K562 (cell line): ENCODE data around the gene AGFG2. TPM values are rescaled to one million over a fixed set of nuclear protein-coding genes. Genes with fewer than 3 reads are reported as not detected.

Experiments used
- ATAC-seq: fragments of 200-7000 bp; cut with Tn5 transposase; 3 replicates; pipeline ENCODE4 v1.9.1; 2020; ENCODE audit warnings: moderate library complexity
- BruUV-seq: library from RNA; stranded (reverse); fragments of 400-500 nt; replicated peaks from 2 replicates; lab custom pipeline; 2021; lab: Mats Ljungman, UMichigan
- CTCF ChIA-PET: fragments of 300-600 bp; formaldehyde crosslinking; extraction: SDS; loops from one replicate; lab custom pipeline; 2021; ENCODE audit warnings: low intra/inter-chr PET ratio; lab: Yijun Ruan, JAX
- POLR2A ChIA-PET: fragments of 300-600, 350-650 bp; sonication (Branson Sonifier 250); formaldehyde crosslinking; extraction: SDS; loops from one replicate; lab custom pipeline; 2021; ENCODE audit warnings: antibody characterized with exemption, inconsistent platforms; lab: Yijun Ruan, JAX
- DNase-seq, 4 experiments: peaks; one replicate each; pipeline versions ENCODE4 v3.0.0 to v3.0.0-alpha.2; 2011 to 2018; ENCODE audit warnings: low spot score in 3 of 4, mixed read lengths in 3 of 4; ENCODE audit errors: extremely low read depth in 1 of 4
- FAIRE-seq: peaks from 2 replicates; lab custom pipeline; 2011; peaks lifted over from hg19 to GRCh38; lab: Jason Lieb, UNC
- H2AFZ ChIP-seq: 2 replicates; pipeline ENCODE4 v1.6.0; 2011; ENCODE audit warnings: low read depth, low read length, control low read depth, inconsistent platforms
- H3K27ac ChIP-seq: fragments of 200-600 bp; 3 replicates; pipeline ENCODE4 v1.8.0; 2011; ENCODE audit warnings: low read depth, mild to moderate bottlenecking, control low read depth, inconsistent platforms, low read length, moderate library complexity, mixed read lengths; ENCODE audit errors: extremely low read depth
- H3K27me3 ChIP-seq, 2 experiments: fragments of 300-600 bp in 1 of 2; 2 replicates in 1 of 2; 3 replicates in 1 of 2; pipeline versions ENCODE4 v1.6.0 to v1.8.0; 2011; ENCODE audit warnings: inconsistent platforms in 2 of 2, low read length in 2 of 2, mild to moderate bottlenecking in 1 of 2, mixed read lengths in 1 of 2, moderate library complexity in 1 of 2; ENCODE audit not compliant: control insufficient read depth in 2 of 2, insufficient read depth in 2 of 2
- H3K36me3 ChIP-seq: fragments of 300-600 bp; 3 replicates; pipeline ENCODE4 v1.8.0; 2011; ENCODE audit warnings: mild to moderate bottlenecking, low read length, inconsistent platforms; ENCODE audit not compliant: control insufficient read depth, insufficient read depth
- H3K4me1 ChIP-seq, 2 experiments: fragments of 200-600 bp in 1 of 2; replicated peaks in 1 of 2; 2 replicates in 1 of 2; 3 replicates in 1 of 2; pipeline versions ENCODE4 v1.5.1 to v1.8.0; 2011; ENCODE audit warnings: inconsistent platforms in 2 of 2, low read length in 2 of 2, mild to moderate bottlenecking in 1 of 2, mixed read lengths in 1 of 2, moderate library complexity in 1 of 2; ENCODE audit not compliant: control insufficient read depth in 2 of 2, insufficient read depth in 2 of 2
- H3K4me2 ChIP-seq: 2 replicates; pipeline ENCODE4 v1.6.1; 2011; ENCODE audit warnings: low read length, control low read depth, inconsistent platforms, mixed read lengths; ENCODE audit not compliant: insufficient read depth
- H3K4me3 ChIP-seq: fragments of 200-600 bp; sonication (generic), shearing (Covaris generic); 2 replicates; pipeline ENCODE4 v1.5.1; 2016; ENCODE audit warnings: control low read depth, inconsistent platforms
- H3K79me2 ChIP-seq: fragments of 200-600 bp; 3 replicates; pipeline ENCODE4 v1.8.0; 2011; ENCODE audit warnings: low read length, inconsistent platforms; ENCODE audit not compliant: control insufficient read depth, insufficient read depth
- H3K9ac ChIP-seq, 2 experiments: 2 replicates each; pipeline versions ENCODE4 v1.6.0 to v1.6.1; 2011; ENCODE audit warnings: low read depth in 2 of 2, low read length in 2 of 2, control low read depth in 1 of 2, inconsistent platforms in 1 of 2, mild to moderate bottlenecking in 1 of 2, mixed read lengths in 1 of 2; ENCODE audit not compliant: insufficient read depth in 1 of 2
- H3K9me1 ChIP-seq: one replicate; pipeline ENCODE4 v1.6.0; 2011; ENCODE audit warnings: inconsistent platforms, mild to moderate bottlenecking, low read length, moderate library complexity; ENCODE audit not compliant: control insufficient read depth, insufficient read depth
- H3K9me3 ChIP-seq: replicated peaks from 2 replicates; pipeline ENCODE4 v1.5.1; 2011; ENCODE audit warnings: low read depth, low read length, inconsistent platforms; ENCODE audit not compliant: control insufficient read depth, insufficient read depth
- H4K20me1 ChIP-seq: replicated peaks from 2 replicates; pipeline ENCODE4 v1.6.1; 2011; ENCODE audit warnings: low read length, inconsistent platforms, mixed read lengths; ENCODE audit not compliant: control insufficient read depth, insufficient read depth
- CBFA2T3 ChIP-seq: fragments of 450-650 bp; IDR thresholded peaks from 2 replicates; pipeline ENCODE4 v1.6.1; 2017
- CBX3 ChIP-seq, 2 experiments: IDR thresholded peaks; 1 replicate in 1 of 2; 2 replicates in 1 of 2; pipeline ENCODE4 v1.6.1; 2012; ENCODE audit warnings: inconsistent platforms in 2 of 2, low read length in 2 of 2, borderline replicate concordance in 1 of 2, control low read depth in 1 of 2
- CREBBP ChIP-seq: IDR thresholded peaks from one replicate; pipeline ENCODE4 v1.6.1; 2012; ENCODE audit warnings: low read depth, mild to moderate bottlenecking, control low read depth, inconsistent platforms, low read length
- FOXJ3 ChIP-seq: sonication (generic); formaldehyde crosslinking; IDR thresholded peaks from 2 replicates; pipeline ENCODE4 v1.4.0; 2020; ENCODE audit warnings: mild to moderate bottlenecking, missing genetic modification reagents
- KHSRP ChIP-seq: fragments of 450-650 bp; IDR thresholded peaks from 2 replicates; pipeline ENCODE4 v1.6.1; 2017
- LEF1 ChIP-seq: fragments of 450-650 bp; IDR thresholded peaks from 2 replicates; pipeline ENCODE4 v1.6.1; 2016; ENCODE audit warnings: mild to moderate bottlenecking
- MBD2 ChIP-seq: sonication (generic); IDR thresholded peaks from 2 replicates; pipeline ENCODE4 v1.6.1; 2016; ENCODE audit warnings: low read depth, borderline replicate concordance
- NCOA1 ChIP-seq: fragments of 450-650 bp; IDR thresholded peaks from 2 replicates; pipeline ENCODE4 v1.6.1; 2016; ENCODE audit warnings: low read depth
- NR0B1 ChIP-seq: fragments of 450-650 bp; IDR thresholded peaks from one replicate; pipeline ENCODE4 v1.6.1; 2018; ENCODE audit warnings: mild to moderate bottlenecking, moderate library complexity; ENCODE audit not compliant: partially characterized antibody
- PHF20 ChIP-seq: fragments of 450-650 bp; IDR thresholded peaks from 2 replicates; pipeline ENCODE4 v1.6.1; 2018; ENCODE audit not compliant: partially characterized antibody
- RBM34 ChIP-seq: fragments of 200-400 bp; formaldehyde crosslinking; IDR thresholded peaks from 2 replicates; pipeline ENCODE4 v1.6.1; 2018; ENCODE audit warnings: low read length, borderline replicate concordance; ENCODE audit not compliant: insufficient read depth
- TSHZ1 ChIP-seq: fragments of 250-450 bp; sonication (Bioruptor Pico); IDR thresholded peaks from 2 replicates; pipeline ENCODE4 v1.4.0; 2020; ENCODE audit warnings: mild to moderate bottlenecking, moderate library complexity
- ZEB2 ChIP-seq: fragments of 450-650 bp; IDR thresholded peaks from 2 replicates; pipeline ENCODE4 v1.6.1; 2016
- ZNF197 ChIP-seq: fragments of 200-800 bp; sonication (Bioruptor generic); IDR thresholded peaks from 2 replicates; pipeline ENCODE4 v1.6.1; 2016; ENCODE audit warnings: low read depth, missing genetic modification characterization, missing compliant biosample characterization
- ZNF274 ChIP-seq: IDR thresholded peaks from 2 replicates; pipeline ENCODE4 v1.6.1; 2011; ENCODE audit warnings: low read depth, mild to moderate bottlenecking, low read length, moderate library complexity, borderline replicate concordance
- ZNF3 ChIP-seq: fragments of 250-450 bp; sonication (Bioruptor Pico); IDR thresholded peaks from 2 replicates; pipeline ENCODE4 v1.5.0; 2021; ENCODE audit warnings: mild to moderate bottlenecking, moderate library complexity
- ZNF75A ChIP-seq: fragments of 450-650 bp; formaldehyde crosslinking; IDR thresholded peaks from 2 replicates; pipeline ENCODE4 v1.4.0; 2020; ENCODE audit warnings: mild to moderate bottlenecking
- WGBS: fragments of 100-300 bp; shearing (Covaris generic); methylation state at CpG from one replicate; pipeline ENCODE4 v1.1.6; 2016; ENCODE audit warnings: low coverage, mixed read lengths; ENCODE audit not compliant: insufficient coverage; ENCODE audit errors: missing lambda C conversion rate; 5-methylcytosine and 5-hydroxymethylcytosine counted together
- in situ Hi-C: fragments of 300-500 bp; cut with MboI; formaldehyde crosslinking; loops from 4 replicates; pipeline ENCODE4 v1.15.0; 2018; ENCODE audit warnings: inconsistent platforms, mixed read lengths
- intact Hi-C: fragments of 100-400 bp; cut with micrococcal nuclease; formaldehyde crosslinking; loops from 2 replicates; pipeline ENCODE4 v1.14.2; 2022
- polyA plus RNA-seq, 8 experiments: library from polyadenylated mRNA; depleted of rRNA in 4 of 8; stranded (reverse) in 5 of 8; unstranded in 3 of 8; fragments of >200 nt; fragmentation: Nextera tagmentation in 2 of 8; fragmentation: Illumina TruSeq in 1 of 8; extraction: Ambion mirVana in 2 of 8; extraction: Trizol in 1 of 8; gene quantifications; 2 replicates each; pipeline versions ENCODE4 v1.2.1 to v1.2.3, GENCODE V29; 2011 to 2014; ENCODE audit warnings: inconsistent platforms in 1 of 8, missing spikeins in 1 of 8
- total RNA-seq, 7 experiments: library from RNA; depleted of rRNA in 6 of 7; stranded (reverse); fragments of >200 nt in 6 of 7; fragmentation: Illumina TruSeq in 2 of 7; extraction: Trizol in 2 of 7; gene quantifications; 2 replicates each; pipeline versions ENCODE4 v1.2.1 to v1.2.3, GENCODE V29; 2011 to 2021; ENCODE audit warnings: low replicate concordance in 1 of 7

Gene AGFG2
- total and polyA plus RNA-seq, 9 of the 15 experiments (the other 6 are each of a cell fraction or from before 2014, with no cell fraction given): 0.31 to 23.1 (median 6.5) TPM

- BruUV-seq: TSS peak; percentile 47
- H2AFZ ChIP-seq: peak overlapping the region; percentile 86
- TF ChIP-seq NR0B1: no peak
- TF ChIP-seq CBX3 (IDR thresholded peaks at IDR 0.05; ENCODE audit: borderline replicate concordance in 1 of 2, low read length in 2 of 2): no peak
- TF ChIP-seq TSHZ1: no peak
- 0 out of 2 replicates have a peak, but pooled peaks have one; percentile 6 for TF ChIP-seq ZEB2
- no peak for TF ChIP-seq ZNF274
- TF ChIP-seq CREBBP: no peak
- TF ChIP-seq MBD2: no peak
- no peak for TF ChIP-seq ZNF75A
- TF ChIP-seq RBM34: no peak
- no peak for TF ChIP-seq NCOA1
- no peak for TF ChIP-seq ZNF3 (CRISPR knock-in tag)
- TF ChIP-seq FOXJ3 (CRISPR knock-in tag): no peak
- TF ChIP-seq LEF1: no peak
- no peak for TF ChIP-seq PHF20
- TF ChIP-seq CBFA2T3: no peak
- TF ChIP-seq ZNF197: no peak
- TF ChIP-seq KHSRP: no peak
Measured at GRCh38 chr7:100604976-100605911, 66.2 kb downstream of the AGFG2 start.

More at GRCh38 chr7:100604976-100605911, 66.2 kb downstream of the AGFG2 start:
- ATAC-seq: peak; percentile 41
- Histone ChIP-seq H3K9me3 (no peaks in the 10 kb centered on the region), H3K4me1 (peaks cover 35 to 59% of the 10 kb centered on the region in 2 experiments), H3K4me2 (peak overlapping the region; percentile 89), H3K9ac (peak overlapping the region; percentile 42 to 90; a peak in 3 of 4 replicates), H3K27me3 (no peaks in the 10 kb centered on the region), H3K4me3 (peak overlapping the region; percentile 58), H3K36me3 (no peaks in the 10 kb centered on the region), H3K9me1 (peaks cover 5% of the 10 kb centered on the region), H4K20me1 (no peaks in the 10 kb centered on the region), H3K27ac (peak overlapping the region; percentile 48; the same call in 2 of the 3 replicates), H3K79me2 (peaks cover 5% of the 10 kb centered on the region; the same call in 1 of the 3 replicates)
- WGBS: 15% methylated on average over 59 of the region's 68 CpGs
- POLR2A ChIA-PET: interaction anchor here (0.6 to 1.6 kb wide), 4 partner anchors 19 to 154 kb away, joined by 3 to 8 read pairs (median 3); partner anchors contain the start of genes FBXO24 and LRCH4
- peak; percentile 67 for FAIRE-seq
- in situ Hi-C loops (no loop called here), intact Hi-C loops (loop anchor here (2.0 kb wide), 2 partner anchors 68 to 88 kb away; partner anchors contain the start of gene GNB2)
- DNase-seq: peak; percentile 72 to 82 (median 75)
- CTCF ChIA-PET: interaction anchor here (0.5 to 1.0 kb wide), 5 partner anchors 46 to 245 kb away, joined by 3 to 8 read pairs (median 3); no protein-coding TSS in a partner anchor
